GM12874 (cell line): ENCODE results near the gene KCMF1.

Experiments used
- CTCF ChIP-seq: IDR thresholded peaks from 2 replicates; pipeline ENCODE4 v1.5.1; 2011; ENCODE audit warnings: low read depth, mild to moderate bottlenecking, control low read depth, low read length, moderate library complexity; ENCODE audit not compliant: insufficient read depth

Gene KCMF1

GRCh38 chr2:84970868-84971509, at the start of gene KCMF1:
Gene KCMF1 (plus strand): TSS chr2:84971161. CDS start chr2:84971452, 291 bp downstream.
- no peak for TF ChIP-seq CTCF

GRCh38 chr2:84923009-84923408, 48.0 kb upstream of the KCMF1 start:
- TF ChIP-seq CTCF, result no peak

GRCh38 chr2:84924173-84925106, 46.5 kb upstream of the KCMF1 start:
- no peak for TF ChIP-seq CTCF

- TF ChIP-seq CTCF, result no peak
These were observed 45.6 kb upstream of the KCMF1 start for GRCh38 chr2:84925336-84925723.

- peak; percentile 98 for TF ChIP-seq CTCF
These were observed 45.1 kb upstream of the KCMF1 start for GRCh38 chr2:84925724-84926376.

- TF ChIP-seq CTCF, result no peak
These were observed 43.7 kb upstream of the KCMF1 start for GRCh38 chr2:84927275-84927627.

- no peak for TF ChIP-seq CTCF
These were observed 39.6 kb upstream of the KCMF1 start for GRCh38 chr2:84931384-84931821.
